C4-2B (cell line): ENCODE results near the gene R3HCC1L.

ENCODE experiments used
- H3K27ac ChIP-seq: fragments of 450-650 bp; 2 replicates; pipeline ENCODE4 v1.5.1; 2017
- ZFX ChIP-seq: fragments of 450-650 bp; IDR thresholded peaks from 2 replicates; pipeline ENCODE4 v1.6.1; 2017
- TF ChIP-seq, protein P1 (sequence below): fragments of 450-650 bp; conservative IDR thresholded peaks from 2 replicates; pipeline ENCODE4 v1.5.1; 2017; ENCODE audit warnings: mild to moderate bottlenecking

Gene R3HCC1L

DNA sequence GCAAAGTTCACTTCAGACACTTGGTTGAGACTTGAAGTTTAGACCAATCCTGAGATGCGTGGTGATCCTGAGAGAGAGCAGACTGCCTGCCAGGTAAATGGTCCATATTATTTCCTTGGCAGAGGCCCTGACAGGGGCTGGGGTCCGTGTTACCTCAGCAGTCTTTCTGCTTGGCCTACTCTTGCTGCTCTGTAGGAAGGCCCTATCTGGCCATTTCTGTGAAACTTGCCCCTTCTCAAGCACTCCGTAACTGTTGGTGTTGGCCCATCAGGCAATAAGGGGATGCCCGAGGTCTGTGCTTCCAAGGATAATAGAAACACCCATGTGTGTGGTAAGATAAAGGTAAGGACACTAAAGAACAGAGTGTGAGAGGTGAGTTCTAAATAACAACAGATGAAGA lies 113.6 kb downstream of the R3HCC1L start:
- no peak overlapping the region for H3K27ac ChIP-seq
- TF ChIP-seq ZFX, result no peak
- TF ChIP-seq, protein P1, sequence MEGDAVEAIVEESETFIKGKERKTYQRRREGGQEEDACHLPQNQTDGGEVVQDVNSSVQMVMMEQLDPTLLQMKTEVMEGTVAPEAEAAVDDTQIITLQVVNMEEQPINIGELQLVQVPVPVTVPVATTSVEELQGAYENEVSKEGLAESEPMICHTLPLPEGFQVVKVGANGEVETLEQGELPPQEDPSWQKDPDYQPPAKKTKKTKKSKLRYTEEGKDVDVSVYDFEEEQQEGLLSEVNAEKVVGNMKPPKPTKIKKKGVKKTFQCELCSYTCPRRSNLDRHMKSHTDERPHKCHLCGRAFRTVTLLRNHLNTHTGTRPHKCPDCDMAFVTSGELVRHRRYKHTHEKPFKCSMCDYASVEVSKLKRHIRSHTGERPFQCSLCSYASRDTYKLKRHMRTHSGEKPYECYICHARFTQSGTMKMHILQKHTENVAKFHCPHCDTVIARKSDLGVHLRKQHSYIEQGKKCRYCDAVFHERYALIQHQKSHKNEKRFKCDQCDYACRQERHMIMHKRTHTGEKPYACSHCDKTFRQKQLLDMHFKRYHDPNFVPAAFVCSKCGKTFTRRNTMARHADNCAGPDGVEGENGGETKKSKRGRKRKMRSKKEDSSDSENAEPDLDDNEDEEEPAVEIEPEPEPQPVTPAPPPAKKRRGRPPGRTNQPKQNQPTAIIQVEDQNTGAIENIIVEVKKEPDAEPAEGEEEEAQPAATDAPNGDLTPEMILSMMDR, result no peak

DNA sequence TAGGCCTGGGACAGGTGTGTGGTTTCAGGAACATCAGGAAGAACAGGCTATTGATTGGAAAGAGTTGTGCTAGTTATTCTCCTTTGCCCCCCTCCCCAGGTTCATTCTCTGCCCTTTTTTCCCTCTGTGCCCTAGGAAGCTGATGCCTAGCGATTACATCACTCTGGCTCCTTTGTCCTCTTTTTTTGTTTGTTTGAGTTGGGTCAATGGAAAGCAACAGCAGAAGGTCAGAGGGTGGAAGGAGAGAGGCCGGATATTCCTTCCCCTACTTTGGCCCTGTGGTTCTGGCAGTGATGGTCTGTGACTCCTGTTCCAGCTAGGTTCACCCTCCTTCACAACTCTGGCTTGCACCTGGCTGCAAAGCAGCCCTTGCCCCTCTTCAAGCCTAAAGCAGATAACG lies 114.7 kb downstream of the R3HCC1L start:
- no peak overlapping the region for H3K27ac ChIP-seq
- TF ChIP-seq ZFX, result no peak
- TF ChIP-seq, protein P1, result no peak

DNA sequence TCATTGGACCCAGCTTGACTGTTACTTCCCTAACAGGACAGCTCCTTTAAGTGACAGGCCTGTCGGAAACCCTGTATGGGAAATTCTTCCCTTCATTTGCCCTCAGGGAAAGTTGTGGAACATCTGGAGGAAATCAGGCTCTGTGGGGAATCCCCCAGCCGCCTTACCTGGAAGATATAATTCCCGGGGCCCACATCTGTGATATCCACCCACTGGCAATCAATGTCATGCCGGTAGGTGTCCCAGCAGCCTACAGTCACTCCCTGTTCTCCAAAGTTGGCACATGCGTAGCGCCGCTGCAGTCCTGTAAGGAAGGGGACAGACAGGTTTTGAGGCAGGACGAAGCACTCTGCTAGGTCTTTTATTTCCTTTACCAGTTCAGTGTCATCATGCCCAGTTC lies 116.9 kb downstream of the R3HCC1L start:
- no peak for TF ChIP-seq ZFX
- TF ChIP-seq, protein P1, result no peak
- no peak overlapping the region for H3K27ac ChIP-seq

DNA sequence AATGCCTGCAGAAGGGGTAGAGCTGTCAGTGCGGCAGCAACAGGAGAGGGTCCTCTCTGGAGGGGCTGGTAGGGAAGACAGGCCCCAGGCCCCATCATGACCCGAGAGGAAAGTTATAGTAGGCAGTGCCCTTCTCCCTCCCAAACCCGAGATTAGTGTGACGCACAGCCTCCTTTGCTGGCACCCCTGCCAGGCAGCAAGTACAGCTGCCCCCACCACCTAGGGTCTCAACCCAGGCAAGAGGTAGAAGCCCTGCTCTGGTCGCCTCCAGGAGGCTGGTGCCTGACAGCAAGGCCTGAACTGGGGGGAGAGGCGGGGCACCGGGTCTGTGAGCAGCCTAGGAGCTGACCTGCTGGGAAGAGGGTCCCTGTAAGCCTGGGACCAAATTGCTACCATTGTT lies 118.0 kb downstream of the R3HCC1L start:
- no peak for TF ChIP-seq ZFX
- TF ChIP-seq, protein P1, result no peak
- H3K27ac ChIP-seq, result no peak overlapping the region

DNA sequence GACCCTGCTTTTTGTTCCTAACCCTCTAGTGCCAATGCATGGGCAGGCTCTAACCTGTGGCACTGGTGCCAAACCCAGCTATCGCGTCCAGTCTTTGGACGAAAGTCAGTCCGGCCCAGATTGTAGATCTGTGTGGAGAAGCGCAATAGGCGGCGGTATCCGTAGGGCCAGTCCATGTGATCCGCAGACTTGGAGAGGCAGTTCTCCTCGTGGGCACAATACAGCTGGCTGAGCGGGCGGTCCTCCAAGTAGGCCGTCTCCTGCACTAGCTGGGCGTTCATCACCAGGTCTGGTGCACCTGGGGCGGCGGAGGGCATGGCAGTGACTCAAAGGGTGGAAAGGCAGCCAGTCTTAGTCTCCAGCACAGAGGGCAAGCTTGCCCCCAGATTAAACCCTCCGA lies 119.0 kb downstream of the R3HCC1L start:
- no peak overlapping the region for H3K27ac ChIP-seq

DNA sequence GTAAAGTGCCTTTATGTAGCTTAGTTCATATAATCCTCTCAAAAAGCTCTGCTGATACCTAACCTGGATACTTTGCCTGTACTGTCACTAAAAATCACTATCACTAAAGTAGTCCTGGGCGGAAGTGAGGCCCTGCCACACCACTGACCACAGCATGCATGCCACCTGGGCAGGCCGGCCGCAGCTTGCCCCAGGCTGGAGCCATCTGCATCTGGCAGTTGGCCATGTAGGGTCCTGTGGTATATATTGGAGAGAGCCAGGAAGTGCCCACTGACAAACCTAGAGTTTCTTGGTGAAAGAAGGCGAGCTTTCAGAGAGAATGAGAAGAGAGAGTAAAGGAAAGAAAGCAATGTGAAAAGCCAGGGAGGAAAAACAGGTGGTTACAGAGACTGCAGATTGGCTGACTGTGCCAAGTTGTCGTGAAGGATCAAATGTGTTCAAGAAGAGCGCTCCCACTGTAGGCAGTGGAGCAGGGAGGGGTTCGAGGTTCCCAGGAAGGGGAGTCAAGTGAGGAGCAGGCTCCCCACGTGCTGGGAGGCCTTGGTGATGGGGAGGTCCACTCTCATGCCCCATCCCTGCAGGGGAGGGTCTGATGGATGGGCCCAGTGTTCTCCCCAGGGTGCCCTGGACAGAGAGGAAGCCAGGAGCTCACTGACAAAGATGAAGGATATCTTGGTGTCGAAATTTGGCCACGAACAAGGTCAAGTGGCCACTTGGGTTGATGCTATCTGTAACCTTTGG lies 119.9 kb downstream of the R3HCC1L start:
- TF ChIP-seq, protein P1, result no peak
- TF ChIP-seq ZFX, result no peak
- H3K27ac ChIP-seq, result no peak overlapping the region

More for the DNA sequence above, 119.0 kb downstream of the R3HCC1L start:
- no peak for TF ChIP-seq ZFX
- TF ChIP-seq, protein P1, result no peak

DNA sequence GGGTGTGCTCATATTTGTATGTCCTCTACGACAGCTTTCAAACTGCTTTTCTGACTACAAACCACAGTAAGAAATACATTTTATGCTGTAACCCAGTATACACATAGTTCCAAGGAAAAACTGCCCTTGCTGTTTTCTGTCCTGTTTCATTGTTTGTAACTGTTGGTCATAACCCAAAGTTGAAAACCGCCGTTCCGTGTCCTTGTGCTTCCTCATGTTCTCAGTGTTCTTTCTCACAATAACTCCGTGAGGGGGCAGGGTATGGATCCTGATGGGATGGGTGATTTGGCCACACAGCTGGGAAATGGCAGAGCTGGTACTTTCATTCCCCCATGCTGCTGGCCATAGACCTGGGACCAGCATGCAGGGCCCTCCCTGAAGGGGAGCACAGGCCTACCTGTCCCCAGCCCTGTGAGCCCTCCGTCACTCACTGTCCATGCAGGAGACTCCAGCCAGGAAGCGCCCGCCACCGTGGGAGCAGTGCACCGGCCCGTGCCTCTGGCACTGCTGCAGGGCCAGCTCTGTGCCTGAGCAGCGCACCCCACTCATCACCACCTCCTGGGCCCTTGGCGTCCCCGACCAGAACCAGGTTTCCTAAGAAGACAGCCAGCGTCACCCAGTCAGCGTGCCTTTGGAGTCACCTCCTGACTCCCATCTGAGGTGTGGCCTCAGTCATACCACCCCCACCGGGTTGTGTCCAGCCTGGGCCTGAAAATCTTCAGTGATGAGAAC lies 120.9 kb downstream of the R3HCC1L start:
- no peak overlapping the region for H3K27ac ChIP-seq

More for the DNA sequence above, 120.9 kb downstream of the R3HCC1L start:
- no peak for TF ChIP-seq ZFX
- TF ChIP-seq, protein P1, result no peak
